AG04450 (cell line): ENCODE results near the gene GJA4. TPM values are rescaled to one million over a fixed set of nuclear protein-coding genes. Genes with fewer than 3 reads are reported as not detected.

Experiments
- CTCF ChIA-PET: fragments of 300-600, 350-600 bp; formaldehyde crosslinking; extraction: SDS; loops from one replicate; lab custom pipeline; 2022; ENCODE audit warnings: antibody characterized with exemption, inconsistent platforms; lab: Charles Lee
- POLR2A ChIA-PET: fragments of 350-600 bp; formaldehyde crosslinking; extraction: SDS; loops from one replicate; lab custom pipeline; 2021; ENCODE audit warnings: antibody characterized with exemption, inconsistent platforms; lab: Yijun Ruan, JAX
- DNase-seq: peaks from one replicate; pipeline ENCODE4 v3.0.0-alpha.2; 2011; ENCODE audit warnings: low read depth, low spot score
- H3K27ac ChIP-seq: one replicate; pipeline ENCODE4 v1.5.1; 2012; ENCODE audit warnings: low read depth, low read length, control low read depth
- H3K27me3 ChIP-seq: one replicate; pipeline ENCODE4 v1.6.0; 2012; ENCODE audit warnings: low read length; ENCODE audit not compliant: control insufficient read depth, insufficient read depth
- H3K4me3 ChIP-seq: 2 replicates; pipeline ENCODE4 v1.5.1; 2011; ENCODE audit warnings: mild to moderate bottlenecking, low read depth, low read length, control low read depth
- H3K9me3 ChIP-seq: 2 replicates; pipeline ENCODE4 v1.5.1; 2012; ENCODE audit warnings: low read length; ENCODE audit not compliant: control insufficient read depth, insufficient read depth
- polyA plus RNA-seq: library from polyadenylated mRNA; depleted of rRNA; stranded (reverse); fragments of >200 nt; gene quantifications from 2 replicates; pipeline ENCODE4 v1.2.3, GENCODE V29; 2011; rRNA removed
- TF ChIP-seq, protein P1 (sequence below): IDR thresholded peaks from 2 replicates; pipeline ENCODE4 v1.5.1; 2011; ENCODE audit warnings: low read depth, low read length, control low read depth, inconsistent platforms

The GJA4 gene
- polyA plus RNA-seq, 1 experiment, result not detected

GRCh38 chr1:34843392-34844251 is 50.8 kb downstream of the GJA4 start:
- CTCF ChIA-PET, result interaction anchor here (0.6 to 1.9 kb wide), 2 partner anchors 9 to 905 kb away, joined by 4 to 18 read pairs; no protein-coding TSS in a partner anchor
- POLR2A ChIA-PET, result interaction anchor here (0.6 kb wide), 1 partner anchor 16 kb away, joined by 3 read pairs; the partner anchor contains the start of gene SMIM12
- no peak for DNase-seq
- H3K4me3 ChIP-seq, result no peak overlapping the region
- no peaks in the 10 kb centered on the region for H3K9me3 ChIP-seq
- TF ChIP-seq, protein P1, sequence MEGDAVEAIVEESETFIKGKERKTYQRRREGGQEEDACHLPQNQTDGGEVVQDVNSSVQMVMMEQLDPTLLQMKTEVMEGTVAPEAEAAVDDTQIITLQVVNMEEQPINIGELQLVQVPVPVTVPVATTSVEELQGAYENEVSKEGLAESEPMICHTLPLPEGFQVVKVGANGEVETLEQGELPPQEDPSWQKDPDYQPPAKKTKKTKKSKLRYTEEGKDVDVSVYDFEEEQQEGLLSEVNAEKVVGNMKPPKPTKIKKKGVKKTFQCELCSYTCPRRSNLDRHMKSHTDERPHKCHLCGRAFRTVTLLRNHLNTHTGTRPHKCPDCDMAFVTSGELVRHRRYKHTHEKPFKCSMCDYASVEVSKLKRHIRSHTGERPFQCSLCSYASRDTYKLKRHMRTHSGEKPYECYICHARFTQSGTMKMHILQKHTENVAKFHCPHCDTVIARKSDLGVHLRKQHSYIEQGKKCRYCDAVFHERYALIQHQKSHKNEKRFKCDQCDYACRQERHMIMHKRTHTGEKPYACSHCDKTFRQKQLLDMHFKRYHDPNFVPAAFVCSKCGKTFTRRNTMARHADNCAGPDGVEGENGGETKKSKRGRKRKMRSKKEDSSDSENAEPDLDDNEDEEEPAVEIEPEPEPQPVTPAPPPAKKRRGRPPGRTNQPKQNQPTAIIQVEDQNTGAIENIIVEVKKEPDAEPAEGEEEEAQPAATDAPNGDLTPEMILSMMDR, result no peak
- H3K27me3 ChIP-seq, result no peaks in the 10 kb centered on the region
- no peak overlapping the region for H3K27ac ChIP-seq

DNA sequence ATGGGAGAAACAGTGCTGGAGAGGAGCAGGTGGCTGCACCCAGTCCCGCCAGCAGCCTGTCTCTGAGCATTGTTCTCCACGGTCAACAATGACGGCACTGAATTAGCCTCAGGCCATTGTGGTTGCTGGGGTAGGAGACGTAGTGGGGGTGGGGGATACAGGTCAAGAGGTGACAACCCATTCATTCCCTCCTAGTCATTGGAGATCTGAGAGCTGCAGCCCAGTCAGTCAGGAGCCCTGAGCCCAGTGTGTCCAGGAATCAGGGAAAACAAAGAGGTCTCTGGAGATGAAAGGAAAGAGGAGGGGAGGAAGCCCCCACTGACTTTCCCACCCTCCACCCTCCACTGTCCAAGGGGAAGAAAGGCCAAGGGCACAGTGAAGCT is 51.4 kb downstream of the GJA4 start:
- ChIA-PET CTCF (interaction anchor here (1.0 to 1.9 kb wide), 2 partner anchors 9 to 22 kb away, joined by 4 to 18 read pairs; no protein-coding TSS in a partner anchor), POLR2A (interaction anchor here (0.6 kb wide), 1 partner anchor 15 kb away, joined by 3 read pairs; the partner anchor contains the start of gene SMIM12)
- H3K4me3 ChIP-seq, result no peak overlapping the region
- no peaks in the 10 kb centered on the region for H3K9me3 ChIP-seq
- TF ChIP-seq, protein P1, result no peak
- no peaks in the 10 kb centered on the region for H3K27me3 ChIP-seq
- DNase-seq, result no peak
- H3K27ac ChIP-seq, result no peak overlapping the region

Other genes with a start within 250 kb of the GJA4 start
- not detected in 2 replicates for gene GJB5, start 38.0 kb upstream of the GJA4 start, polyA plus RNA-seq
- gene GJB4, start 33.3 kb upstream of the GJA4 start, polyA plus RNA-seq, result not detected in 2 replicates
- gene GJB3, start 11.8 kb upstream of the GJA4 start, polyA plus RNA-seq, result not detected in 2 replicates
- 41.7 and 46.1 TPM in 2 replicates for gene SMIM12, start 66.8 kb downstream of the GJA4 start, polyA plus RNA-seq
- gene DLGAP3, start 136.7 kb downstream of the GJA4 start, polyA plus RNA-seq, result not detected in 2 replicates
- gene TMEM35B, start 192.3 kb downstream of the GJA4 start, polyA plus RNA-seq, result 36.8 and 37.8 TPM in 2 replicates
- gene ZMYM6, start 238.9 kb downstream of the GJA4 start, polyA plus RNA-seq, result 12.1 and 12.2 TPM in 2 replicates